Brain microvascular endothelial cell (primary cell): ENCODE results near the gene POLR2J.

Experiments
- DNase-seq: peaks from one replicate; pipeline ENCODE4 v3.0.0-alpha.2; 2020
- H3K27ac ChIP-seq: fragments of 250-450 bp; sonication (Bioruptor Pico); 2 replicates; pipeline ENCODE4 v1.5.1; 2020; ENCODE audit warnings: mild to moderate bottlenecking, moderate library complexity
- H3K27me3 ChIP-seq: fragments of 250-450 bp; sonication (Bioruptor Pico); replicated peaks from 2 replicates; pipeline ENCODE4 v1.5.1; 2020; ENCODE audit warnings: mild to moderate bottlenecking
- H3K36me3 ChIP-seq: fragments of 250-450 bp; sonication (Bioruptor Pico); replicated peaks from 2 replicates; pipeline ENCODE4 v1.5.1; 2020; ENCODE audit warnings: mild to moderate bottlenecking
- H3K4me3 ChIP-seq: 2 replicates; pipeline ENCODE4 v1.5.1; 2011; ENCODE audit warnings: low read depth, mild to moderate bottlenecking, control low read depth, low read length, moderate library complexity
- in situ Hi-C: cut with HindIII; loops from 2 replicates; pipeline ENCODE4 v1.10.0; 2017; ENCODE audit warnings: low sequenced_read_pairs, low pct_ligation_motif_present
- TF ChIP-seq, protein P1 (sequence below): IDR thresholded peaks from 2 replicates; pipeline ENCODE4 v1.5.1; 2011; ENCODE audit warnings: low read depth, mild to moderate bottlenecking, moderate library complexity, low read length, control low read depth, inconsistent platforms; ENCODE audit errors: missing control alignments

The POLR2J gene

DNA sequence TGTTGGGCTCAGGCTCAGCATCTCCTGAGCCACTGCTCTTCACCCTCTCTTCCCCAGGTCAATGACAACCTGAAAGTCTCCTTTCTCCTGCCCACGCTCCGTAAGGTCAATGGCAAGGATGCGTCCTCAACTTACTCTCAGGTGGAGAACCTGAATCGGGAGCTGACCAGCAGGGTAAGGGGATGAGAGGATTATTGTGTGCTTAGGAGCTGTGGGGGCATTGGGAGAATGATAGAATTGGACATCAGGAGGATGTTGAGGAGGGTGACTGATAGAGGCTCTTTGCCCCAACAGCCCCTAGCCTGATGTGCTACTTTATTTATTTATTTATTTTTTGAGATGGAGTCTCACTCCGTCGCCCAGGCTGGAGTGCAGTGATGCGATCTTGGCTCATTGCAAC lies 12.6 kb downstream of the POLR2J start:
- Histone ChIP-seq H3K27ac (no peak overlapping the region), H3K27me3 (no peaks in the 10 kb centered on the region), H3K36me3 (peaks cover 15% of the 10 kb centered on the region), H3K4me3 (peak overlapping the region; percentile 100)
- DNase-seq = no peak
- in situ Hi-C loops = no loop called here
- TF ChIP-seq, protein P1, sequence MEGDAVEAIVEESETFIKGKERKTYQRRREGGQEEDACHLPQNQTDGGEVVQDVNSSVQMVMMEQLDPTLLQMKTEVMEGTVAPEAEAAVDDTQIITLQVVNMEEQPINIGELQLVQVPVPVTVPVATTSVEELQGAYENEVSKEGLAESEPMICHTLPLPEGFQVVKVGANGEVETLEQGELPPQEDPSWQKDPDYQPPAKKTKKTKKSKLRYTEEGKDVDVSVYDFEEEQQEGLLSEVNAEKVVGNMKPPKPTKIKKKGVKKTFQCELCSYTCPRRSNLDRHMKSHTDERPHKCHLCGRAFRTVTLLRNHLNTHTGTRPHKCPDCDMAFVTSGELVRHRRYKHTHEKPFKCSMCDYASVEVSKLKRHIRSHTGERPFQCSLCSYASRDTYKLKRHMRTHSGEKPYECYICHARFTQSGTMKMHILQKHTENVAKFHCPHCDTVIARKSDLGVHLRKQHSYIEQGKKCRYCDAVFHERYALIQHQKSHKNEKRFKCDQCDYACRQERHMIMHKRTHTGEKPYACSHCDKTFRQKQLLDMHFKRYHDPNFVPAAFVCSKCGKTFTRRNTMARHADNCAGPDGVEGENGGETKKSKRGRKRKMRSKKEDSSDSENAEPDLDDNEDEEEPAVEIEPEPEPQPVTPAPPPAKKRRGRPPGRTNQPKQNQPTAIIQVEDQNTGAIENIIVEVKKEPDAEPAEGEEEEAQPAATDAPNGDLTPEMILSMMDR = no peak

- TF ChIP-seq, protein P1 = no peak
Observed at GRCh38 chr7:102464577-102465280, 14.0 kb downstream of the POLR2J start, which contains the start of the genes ALKBH4 and LRWD1. Gene ALKBH4, minus strand, starts transcription at chr7:102464863. Its CDS starts 27 bp downstream, at chr7:102464836. Gene LRWD1, plus strand, starts transcription at chr7:102464984. Its CDS starts 97 bp downstream, at chr7:102465081.

DNA sequence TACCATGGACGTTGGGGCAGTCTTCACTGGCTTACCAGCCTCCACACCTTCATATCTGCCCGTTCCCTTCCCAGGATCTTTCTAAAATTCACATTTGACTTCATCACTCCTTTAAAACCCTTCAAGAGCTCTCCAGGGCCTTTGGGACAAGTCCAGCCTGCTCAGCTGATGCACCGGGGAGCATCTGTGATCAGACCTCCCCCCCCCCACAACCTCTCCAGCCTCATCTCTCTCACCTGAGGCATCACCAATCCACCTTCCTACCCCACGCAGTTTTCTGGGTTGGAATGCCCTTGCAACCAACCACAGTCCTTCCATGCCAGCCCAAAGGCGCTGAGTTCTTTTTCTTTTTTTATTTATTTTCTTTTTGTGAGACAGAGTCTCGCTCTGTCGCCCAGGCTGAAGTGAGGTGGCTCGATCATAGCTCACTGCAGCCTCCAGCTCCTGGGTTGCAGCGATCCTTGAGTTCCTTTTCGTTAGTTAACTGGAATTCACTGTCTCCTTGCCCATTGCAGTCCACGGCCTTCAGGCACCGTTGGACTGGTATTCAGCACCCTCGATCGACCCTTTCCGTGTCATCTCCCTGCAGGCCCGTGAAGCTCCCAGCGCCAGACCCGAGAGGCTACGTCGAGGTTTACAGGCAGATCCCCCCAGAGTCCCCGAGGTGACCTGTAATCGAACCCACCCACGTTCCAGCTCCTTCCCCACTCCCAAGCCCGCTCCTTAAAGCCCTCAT lies 14.7 kb downstream of the POLR2J start:
- DNase-seq = peak; percentile 14
- in situ Hi-C loops = no loop called here
- TF ChIP-seq, protein P1 = no peak
- Histone ChIP-seq H3K4me3 (peak overlapping the region; percentile 100), H3K27ac (peak overlapping the region; percentile 69), H3K36me3 (peaks cover 12% of the 10 kb centered on the region), H3K27me3 (no peaks in the 10 kb centered on the region)

More at GRCh38 chr7:102464577-102465280, 14.0 kb downstream of the POLR2J start, which contains the start of the genes ALKBH4 and LRWD1:
- H3K27ac ChIP-seq = peak within 1 kb of the TSS; percentile 69
- H3K4me3 ChIP-seq = peak within 1 kb of the TSS; percentile 100
- in situ Hi-C loops = no loop called here
- H3K27me3 ChIP-seq = no peaks in the 10 kb centered on the region
- DNase-seq = peak; percentile 81
- peaks cover 12% of the 10 kb centered on the region for H3K36me3 ChIP-seq

DNA sequence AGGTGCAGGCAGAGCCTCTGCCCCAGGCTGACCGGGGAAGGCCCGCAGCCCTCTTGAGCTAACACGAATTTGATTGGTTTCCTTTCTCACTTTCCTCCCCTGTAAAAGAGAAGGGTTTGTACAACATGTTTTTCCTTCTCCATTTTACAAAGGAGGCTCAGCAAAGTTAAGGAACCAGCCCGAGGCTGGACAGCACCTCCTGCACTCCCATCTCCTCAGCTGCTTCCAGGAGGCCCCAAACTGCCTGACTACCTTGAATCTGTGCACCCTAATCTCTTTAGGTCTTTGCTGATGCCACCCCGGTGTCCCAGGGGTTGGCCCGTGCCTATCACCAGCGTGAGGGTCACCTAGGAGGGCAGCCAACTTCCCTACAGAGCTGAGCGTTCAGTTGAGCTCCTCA lies 18.3 kb downstream of the POLR2J start:
- Histone ChIP-seq H3K36me3 (peaks cover 17% of the 10 kb centered on the region), H3K4me3 (no peak overlapping the region), H3K27ac (no peak overlapping the region), H3K27me3 (no peaks in the 10 kb centered on the region)
- TF ChIP-seq, protein P1 = no peak
- in situ Hi-C loops = no loop called here
- DNase-seq = no peak

- in situ Hi-C loops = no loop called here
- TF ChIP-seq, protein P1 = no peak
- DNase-seq = no peak
- H3K27me3 ChIP-seq = no peaks in the 10 kb centered on the region
- no peak overlapping the region for H3K27ac ChIP-seq
- H3K4me3 ChIP-seq = no peak overlapping the region
- peaks cover 17% of the 10 kb centered on the region for H3K36me3 ChIP-seq
Observed at GRCh38 chr7:102459221-102459844, 19.4 kb downstream of the POLR2J start.
